GM12872 (cell line): Measurements from ENCODE around the gene SNCG.

Experiments used
- CTCF ChIP-seq: IDR thresholded peaks from 3 replicates; pipeline ENCODE4 v1.5.1; 2011; ENCODE audit warnings: low read depth, mild to moderate bottlenecking, low read length, moderate library complexity; ENCODE audit not compliant: insufficient read depth

Gene SNCG

GRCh38 chr10:86992456-86992855 lies 34.1 kb downstream of the SNCG start:
- TF ChIP-seq CTCF = no peak

DNA sequence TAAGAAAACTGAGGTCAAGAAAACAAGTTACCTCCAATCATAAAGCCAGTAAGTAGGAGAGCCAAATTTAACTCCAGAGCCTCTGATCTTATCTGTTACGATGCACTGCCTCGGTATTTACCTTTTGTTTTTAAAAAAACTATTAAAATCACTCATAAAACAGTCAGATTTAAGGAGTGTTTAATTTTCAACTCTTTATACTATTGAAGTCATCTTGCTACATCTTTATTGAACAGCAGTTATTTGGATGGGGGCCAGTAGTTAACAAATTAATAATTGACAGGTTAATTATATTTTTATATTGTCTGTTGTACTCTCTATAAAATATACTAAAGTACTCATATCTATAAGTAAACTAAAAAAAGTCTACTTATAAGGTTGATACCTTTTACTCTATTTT lies 34.5 kb downstream of the SNCG start:
- TF ChIP-seq CTCF = no peak

- no peak for TF ChIP-seq CTCF
Observed at GRCh38 chr10:87000491-87000890, 42.1 kb downstream of the SNCG start.
